PC-3 (cell line): ENCODE data around the gene RPS15. TPM values are rescaled to one million over a fixed set of nuclear protein-coding genes. Genes with fewer than 3 reads are reported as not detected.

Source experiments
- ATAC-seq: fragments of 200-7000 bp; cut with Tn5 transposase; 2 replicates; pipeline ENCODE4 v1.9.1; 2020; ENCODE audit warnings: mild to moderate bottlenecking, moderate library complexity
- BruUV-seq: library from RNA; stranded (reverse); fragments of 400-500 nt; replicated peaks from 2 replicates; lab custom pipeline; 2021; lab: Mats Ljungman, UMichigan
- CTCF ChIA-PET: fragments of 300-600 bp; sonication (Branson Sonifier 250); formaldehyde crosslinking; loops from one replicate; lab custom pipeline; 2022; ENCODE audit warnings: antibody characterized with exemption; lab: Charles Lee
- POLR2A ChIA-PET: fragments of 300-600 bp; sonication (Branson Sonifier 250); formaldehyde crosslinking; loops from one replicate; lab custom pipeline; 2022; ENCODE audit warnings: antibody characterized with exemption; ENCODE audit not compliant: unreplicated experiment; lab: Charles Lee
- DNase-seq: peaks from one replicate; pipeline ENCODE4 v3.0.0-alpha.2; 2015
- H2AFZ ChIP-seq: fragments of 300-600 bp; sonication (generic); 2 replicates; pipeline ENCODE4 v1.6.0; 2016; ENCODE audit warnings: antibody characterized with exemption, low read length
- H3F3A ChIP-seq: fragments of 300-600 bp; sonication (generic); one replicate; pipeline ENCODE4 v1.6.0; 2017; ENCODE audit warnings: antibody characterized with exemption, low read length, control low read depth, mild to moderate bottlenecking; ENCODE audit not compliant: unreplicated experiment
- H3K27ac ChIP-seq: fragments of 300-600 bp; sonication (generic); 2 replicates; pipeline ENCODE4 v1.5.1; 2016; ENCODE audit warnings: mild to moderate bottlenecking, low read length
- H3K27me3 ChIP-seq: fragments of 300-600 bp; sonication (generic); 2 replicates; pipeline ENCODE4 v1.6.1; 2016; ENCODE audit warnings: low read length, mixed read lengths
- H3K36me3 ChIP-seq: fragments of 300-600 bp; sonication (generic); 2 replicates; pipeline ENCODE4 v1.6.1; 2016; ENCODE audit warnings: low read depth, mixed run types, low read length, mixed read lengths
- H3K4me1 ChIP-seq: fragments of 300-600 bp; sonication (generic); 2 replicates; pipeline ENCODE4 v1.5.1; 2016; ENCODE audit warnings: low read length; ENCODE audit not compliant: insufficient read depth
- H3K4me2 ChIP-seq: fragments of 300-600 bp; sonication (generic); 2 replicates; pipeline ENCODE4 v1.6.0; 2016; ENCODE audit warnings: low read length
- H3K4me3 ChIP-seq: fragments of 300-600 bp; sonication (generic); 2 replicates; pipeline ENCODE4 v1.5.1; 2016; ENCODE audit warnings: mild to moderate bottlenecking, low read length, mixed read lengths
- H3K79me2 ChIP-seq: fragments of 300-600 bp; sonication (generic); 2 replicates; pipeline ENCODE4 v1.6.1; 2017; ENCODE audit warnings: low read length, mixed read lengths
- H3K9ac ChIP-seq: fragments of 300-600 bp; sonication (generic); 2 replicates; pipeline ENCODE4 v1.6.0; 2016; ENCODE audit warnings: mild to moderate bottlenecking, low read length
- H3K9me2 ChIP-seq: fragments of 300-600 bp; sonication (generic); replicated peaks from 2 replicates; pipeline ENCODE4 v1.6.1; 2016; ENCODE audit warnings: mixed run types, low read length, mixed read lengths
- H3K9me3 ChIP-seq: fragments of 300-600 bp; sonication (generic); 2 replicates; pipeline ENCODE4 v1.6.1; 2016; ENCODE audit warnings: low read length, mixed read lengths
- H4K20me1 ChIP-seq: fragments of 300-600 bp; sonication (generic); 2 replicates; pipeline ENCODE4 v1.6.1; 2016; ENCODE audit warnings: low read length, mixed read lengths
- EZH2 ChIP-seq: fragments of 300-600 bp; sonication (generic); IDR thresholded peaks from one replicate; pipeline ENCODE4 v1.6.1; 2017; ENCODE audit warnings: antibody characterized with exemption, mild to moderate bottlenecking, low read length; ENCODE audit not compliant: unreplicated experiment
- EZH2phosphoT487 ChIP-seq: fragments of 300-600 bp; sonication (generic); IDR thresholded peaks from 2 replicates; pipeline ENCODE4 v1.6.1; 2018; ENCODE audit warnings: mild to moderate bottlenecking, antibody characterized with exemption, low read length, borderline replicate concordance
- intact Hi-C: fragments of 100-400 bp; cut with micrococcal nuclease; formaldehyde crosslinking; loops from 2 replicates; pipeline ENCODE4 v1.9.0; 2023
- total RNA-seq: library from RNA; depleted of rRNA; stranded (reverse); fragments of >200 nt; gene quantifications from 2 replicates; pipeline ENCODE4 v1.2.3, GENCODE V29; 2014
- TF ChIP-seq, protein P1 (sequence below): fragments of 300-600 bp; sonication (generic); conservative IDR thresholded peaks from 2 replicates; pipeline ENCODE4 v1.5.1; 2017; ENCODE audit warnings: antibody characterized with exemption, low read depth, mild to moderate bottlenecking, low read length

RPS15 gene
- total RNA-seq, 1 experiment from 2014 or later: 1,797 TPM

GRCh38 chr19:1483131-1483978 lies 45.2 kb downstream of the RPS15 start:
- ATAC-seq: no peak
- H3K4me1 ChIP-seq: no peaks in the 10 kb centered on the region
- H2AFZ ChIP-seq: no peak overlapping the region
- H3K9me3 ChIP-seq: no peaks in the 10 kb centered on the region
- H3K79me2 ChIP-seq: peaks cover 7% of the 10 kb centered on the region
- ChIA-PET POLR2A (no interaction called here), CTCF (no interaction called here)
- H3K4me3 ChIP-seq: no peak overlapping the region
- H3K4me2 ChIP-seq: no peak overlapping the region
- no peak overlapping the region for H3K9ac ChIP-seq
- H3K9me2 ChIP-seq: no peaks in the 10 kb centered on the region
- H3F3A ChIP-seq: no peaks in the 10 kb centered on the region
- intact Hi-C loops: no loop called here
- H3K27ac ChIP-seq: no peak overlapping the region
- no peaks in the 10 kb centered on the region for H4K20me1 ChIP-seq
- DNase-seq: no peak
- TF ChIP-seq EZH2phosphoT487: no peak
- BruUV-seq: no TSS peak
- no peaks in the 10 kb centered on the region for H3K36me3 ChIP-seq
- no peaks in the 10 kb centered on the region for H3K27me3 ChIP-seq

DNA sequence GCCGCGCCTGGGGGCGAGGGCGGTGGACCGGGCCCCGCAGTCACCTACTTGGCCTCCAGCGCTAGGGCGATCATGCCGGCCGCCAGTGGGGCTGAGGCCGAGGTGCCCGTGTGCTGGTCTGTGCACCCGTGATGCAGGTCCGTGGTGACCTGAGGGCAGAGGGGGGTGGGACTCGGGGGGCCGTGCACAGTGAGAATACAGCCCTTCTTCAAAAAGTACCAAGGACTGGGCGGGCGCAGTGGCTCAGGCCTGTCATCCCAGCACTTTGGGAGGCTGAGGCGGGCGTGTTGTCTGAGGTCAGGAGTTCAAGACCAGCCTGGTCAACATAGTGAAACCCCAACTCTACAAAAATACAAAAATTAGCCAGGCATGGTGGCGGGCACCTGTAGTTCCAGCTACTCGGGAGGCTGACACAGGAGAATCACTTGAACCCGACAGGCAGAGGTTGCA lies 45.8 kb downstream of the RPS15 start:
- Histone ChIP-seq H4K20me1 (no peaks in the 10 kb centered on the region), H3K36me3 (no peaks in the 10 kb centered on the region), H3K9me2 (no peaks in the 10 kb centered on the region), H3K27me3 (no peaks in the 10 kb centered on the region), H3K27ac (no peak overlapping the region), H3K4me3 (no peak overlapping the region), H3K79me2 (0 out of 2 replicates have a peak, but pooled peaks cover under 1% of the 10 kb centered on the region), H2AFZ (no peak overlapping the region), H3F3A (no peaks in the 10 kb centered on the region), H3K4me2 (no peak overlapping the region), H3K4me1 (no peaks in the 10 kb centered on the region), H3K9ac (no peak overlapping the region), H3K9me3 (no peaks in the 10 kb centered on the region)
- CTCF ChIA-PET: no interaction called here
- TF ChIP-seq EZH2 (no peak), EZH2phosphoT487 (no peak)
- TF ChIP-seq, protein P1, sequence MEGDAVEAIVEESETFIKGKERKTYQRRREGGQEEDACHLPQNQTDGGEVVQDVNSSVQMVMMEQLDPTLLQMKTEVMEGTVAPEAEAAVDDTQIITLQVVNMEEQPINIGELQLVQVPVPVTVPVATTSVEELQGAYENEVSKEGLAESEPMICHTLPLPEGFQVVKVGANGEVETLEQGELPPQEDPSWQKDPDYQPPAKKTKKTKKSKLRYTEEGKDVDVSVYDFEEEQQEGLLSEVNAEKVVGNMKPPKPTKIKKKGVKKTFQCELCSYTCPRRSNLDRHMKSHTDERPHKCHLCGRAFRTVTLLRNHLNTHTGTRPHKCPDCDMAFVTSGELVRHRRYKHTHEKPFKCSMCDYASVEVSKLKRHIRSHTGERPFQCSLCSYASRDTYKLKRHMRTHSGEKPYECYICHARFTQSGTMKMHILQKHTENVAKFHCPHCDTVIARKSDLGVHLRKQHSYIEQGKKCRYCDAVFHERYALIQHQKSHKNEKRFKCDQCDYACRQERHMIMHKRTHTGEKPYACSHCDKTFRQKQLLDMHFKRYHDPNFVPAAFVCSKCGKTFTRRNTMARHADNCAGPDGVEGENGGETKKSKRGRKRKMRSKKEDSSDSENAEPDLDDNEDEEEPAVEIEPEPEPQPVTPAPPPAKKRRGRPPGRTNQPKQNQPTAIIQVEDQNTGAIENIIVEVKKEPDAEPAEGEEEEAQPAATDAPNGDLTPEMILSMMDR: no peak
- ATAC-seq: no peak
- POLR2A ChIA-PET: no interaction called here
- BruUV-seq: no TSS peak
- intact Hi-C loops: no loop called here
- DNase-seq: no peak

DNA sequence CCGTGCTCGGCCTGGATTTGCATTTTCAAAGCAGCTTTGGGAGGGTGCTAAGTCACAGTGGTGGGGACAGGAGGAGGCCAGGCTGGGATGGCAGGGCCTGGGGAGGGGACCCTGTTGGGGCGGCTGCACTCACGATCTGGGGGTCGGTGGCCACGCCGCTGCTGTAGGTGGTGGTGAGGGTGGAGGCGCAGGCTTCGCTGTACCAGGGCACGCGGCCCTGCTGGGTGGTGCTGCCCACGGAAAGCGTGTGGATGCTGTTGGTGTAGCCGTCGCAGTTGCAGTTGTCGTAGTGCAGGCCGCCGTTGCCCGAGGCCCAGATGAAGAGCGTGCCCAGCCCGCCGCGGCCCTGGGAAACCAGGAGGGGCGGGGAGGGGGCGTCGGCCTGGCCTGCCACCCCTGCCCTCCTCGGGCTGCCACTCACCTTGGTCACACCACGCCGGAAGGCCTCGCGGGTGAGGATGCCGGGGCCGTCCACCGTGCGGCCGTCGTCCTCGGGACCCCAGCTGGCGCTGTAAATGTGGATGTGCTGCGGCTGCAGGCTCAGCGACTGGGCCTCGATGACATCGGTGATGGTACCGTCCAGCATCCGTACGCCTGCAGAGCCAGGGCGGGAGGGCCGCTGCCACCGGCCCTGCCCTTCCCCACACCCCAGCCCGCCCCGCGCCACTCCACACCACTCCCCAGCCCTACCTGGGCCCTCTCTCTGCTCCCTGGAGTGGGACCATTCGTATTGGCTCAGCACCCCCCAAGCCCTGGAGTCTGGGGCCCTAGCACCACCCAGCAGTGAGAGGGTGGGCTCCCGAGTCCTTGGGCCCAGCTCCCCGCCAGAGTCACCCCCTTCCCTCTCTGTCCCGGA lies 48.8 kb downstream of the RPS15 start:
- Histone ChIP-seq H3K36me3 (no peaks in the 10 kb centered on the region), H3K4me3 (no peak overlapping the region), H4K20me1 (no peaks in the 10 kb centered on the region), H3K9me3 (no peaks in the 10 kb centered on the region), H2AFZ (no peak overlapping the region), H3K27ac (no peak overlapping the region), H3K79me2 (0 out of 2 replicates have a peak, but pooled peaks cover 2% of the 10 kb centered on the region), H3K4me1 (0 out of 2 replicates have a peak, but pooled peaks cover 3% of the 10 kb centered on the region), H3K4me2 (no peak overlapping the region), H3F3A (no peaks in the 10 kb centered on the region), H3K9ac (no peak overlapping the region), H3K9me2 (no peaks in the 10 kb centered on the region), H3K27me3 (no peaks in the 10 kb centered on the region)
- no TSS peak for BruUV-seq
- POLR2A ChIA-PET: no interaction called here
- TF ChIP-seq, protein P1: no peak
- no peak for TF ChIP-seq EZH2
- no peak for TF ChIP-seq EZH2phosphoT487
- intact Hi-C loops: no loop called here
- ATAC-seq: no peak
- CTCF ChIA-PET: no interaction called here
- DNase-seq: no peak
